ENCODE measurements around the gene PTPRS. TPM values are rescaled to one million over a fixed set of nuclear protein-coding genes. Genes with fewer than 3 reads are reported as not detected.

Gene PTPRS
- total RNA-seq, 1 experiment from 2014 or later = 93.0 TPM

GRCh38 chr19:5291588-5292193 lies 48.9 kb downstream of the PTPRS start:
- H3K4me1 Mint-ChIP-seq (ENCODE audit: low read depth, unreplicated experiment) = peaks cover 22% of the 10 kb centered on the region
- intact Hi-C loops (cut with micrococcal nuclease; ENCODE audit: unreplicated experiment) = no loop called here
- CTCF ChIA-PET = no interaction called here
- BruUV-seq (replicated peaks) = no TSS peak
- no peaks in the 10 kb centered on the region for H3K27me3 Mint-ChIP-seq (ENCODE audit: unreplicated experiment)
- peaks cover 5% of the 10 kb centered on the region for H3K36me3 Mint-ChIP-seq (ENCODE audit: insufficient read depth, unreplicated experiment)
- no peak for DNase-seq
- peak overlapping the region; percentile 44 for H3K4me3 Mint-ChIP-seq (ENCODE audit: low read depth, unreplicated experiment)
- TF ChIP-seq CTCF (IDR thresholded peaks at IDR 0.05; ENCODE audit: unreplicated experiment) = no peak
- no peaks in the 10 kb centered on the region for H3K9me3 Mint-ChIP-seq (ENCODE audit: low read depth, unreplicated experiment)
- H3K27ac Mint-ChIP-seq (ENCODE audit: unreplicated experiment) = no peak overlapping the region

Other genes with a start within 250 kb of the PTPRS start
- not detected in 2 replicates for gene ZNRF4, start 114.6 kb upstream of the PTPRS start, total RNA-seq (2022)
- 0.27 and 0.40 TPM in 2 replicates for gene TINCR, start 227.1 kb upstream of the PTPRS start, total RNA-seq (2022)

Measured in Calu3 (cell line).